Liver (tissue), 9 donors: Measurements from ENCODE around the gene C19orf67. TPM values are rescaled to one million over a fixed set of nuclear protein-coding genes. Genes with fewer than 3 reads are reported as not detected.

Experiments used
- DNase-seq: peaks from one replicate; pipeline ENCODE4 v3.0.0-alpha.2; 2017; ENCODE audit warnings: low spot score
- H3K27ac ChIP-seq, 2 donors: one replicate each; pipeline ENCODE4 v1.7.0; 2013; ENCODE audit warnings: inconsistent platforms in 2 of 2, low read length in 2 of 2, control low read depth in 1 of 2, low read depth in 1 of 2, mild to moderate bottlenecking in 1 of 2
- H3K27me3 ChIP-seq, 4 donors: one replicate each; pipeline versions ENCODE4 v1.6.1 to v1.7.0; 2013; ENCODE audit warnings: low read length in 3 of 4, inconsistent platforms in 1 of 4, mild to moderate bottlenecking in 1 of 4, moderate library complexity in 1 of 4; ENCODE audit not compliant: control insufficient read depth in 4 of 4, insufficient read depth in 4 of 4
- H3K36me3 ChIP-seq, 4 donors: one replicate each; pipeline versions ENCODE4 v1.6.1 to v1.7.0; 2013; ENCODE audit warnings: low read length in 3 of 4, mild to moderate bottlenecking in 3 of 4, low read depth in 1 of 4, moderate library complexity in 1 of 4; ENCODE audit not compliant: control insufficient read depth in 4 of 4, insufficient read depth in 3 of 4
- H3K4me1 ChIP-seq, 4 donors: one replicate each; pipeline versions ENCODE4 v1.6.1 to v1.7.0; 2013; ENCODE audit warnings: low read length in 3 of 4, mild to moderate bottlenecking in 3 of 4, moderate library complexity in 1 of 4; ENCODE audit not compliant: control insufficient read depth in 4 of 4, insufficient read depth in 4 of 4
- H3K4me3 ChIP-seq, 3 donors: one replicate each; pipeline versions ENCODE4 v1.6.1 to v1.7.0; 2013; ENCODE audit warnings: low read length in 3 of 3, control low read depth in 1 of 3, low read depth in 1 of 3, mild to moderate bottlenecking in 1 of 3
- H3K9ac ChIP-seq, 2 donors: one replicate each; pipeline ENCODE4 v1.7.0; 2013; ENCODE audit warnings: low read length in 2 of 2, mild to moderate bottlenecking in 2 of 2, moderate library complexity in 2 of 2, control low read depth in 1 of 2, low read depth in 1 of 2
- H3K9me3 ChIP-seq, 4 donors: one replicate each; pipeline versions ENCODE4 v1.6.1 to v1.7.0; 2013; ENCODE audit warnings: low read length in 3 of 4; ENCODE audit not compliant: control insufficient read depth in 4 of 4
- EGR1 ChIP-seq, 2 donors: IDR thresholded peaks; 2 replicates each; pipeline ENCODE4 v1.6.1; 2016 to 2018; ENCODE audit warnings: antibody characterized with exemption in 2 of 2, low read depth in 2 of 2
- FOXA1 ChIP-seq: IDR thresholded peaks from 2 replicates; pipeline ENCODE4 v1.6.1; 2016; ENCODE audit warnings: antibody characterized with exemption
- FOXA2 ChIP-seq: IDR thresholded peaks from 2 replicates; pipeline ENCODE4 v1.6.1; 2016; ENCODE audit warnings: antibody characterized with exemption
- GABPA ChIP-seq, 2 donors: IDR thresholded peaks in 1 of 2; conservative IDR thresholded peaks in 1 of 2; 2 replicates each; pipeline ENCODE4 v1.6.1; 2016; ENCODE audit warnings: antibody characterized with exemption in 2 of 2, mild to moderate bottlenecking in 1 of 2, moderate library complexity in 1 of 2
- HNF4A ChIP-seq, 2 donors: conservative IDR thresholded peaks; 2 replicates each; pipeline ENCODE4 v1.6.1; 2016; ENCODE audit warnings: antibody characterized with exemption in 2 of 2, mild to moderate bottlenecking in 2 of 2
- HNF4G ChIP-seq: IDR thresholded peaks from 2 replicates; pipeline ENCODE4 v1.6.1; 2016; ENCODE audit warnings: antibody characterized with exemption
- JUND ChIP-seq, 2 donors: IDR thresholded peaks; 2 replicates each; pipeline ENCODE4 v1.6.1; 2016; ENCODE audit warnings: antibody characterized with exemption in 2 of 2
- NR2F2 ChIP-seq: IDR thresholded peaks from 2 replicates; pipeline ENCODE4 v1.6.1; 2016; ENCODE audit warnings: antibody characterized with exemption
- RAD21 ChIP-seq, 2 donors: IDR thresholded peaks; 2 replicates each; pipeline ENCODE4 v1.6.1; 2016; ENCODE audit warnings: antibody characterized with exemption in 2 of 2, mild to moderate bottlenecking in 2 of 2
- RXRA ChIP-seq, 2 donors: IDR thresholded peaks; 2 replicates each; pipeline ENCODE4 v1.6.1; 2017 to 2018; ENCODE audit warnings: antibody characterized with exemption in 2 of 2, mild to moderate bottlenecking in 1 of 2
- SP1 ChIP-seq: IDR thresholded peaks from 2 replicates; pipeline ENCODE4 v1.6.1; 2018; ENCODE audit warnings: antibody characterized with exemption, mild to moderate bottlenecking
- TAF1 ChIP-seq: conservative IDR thresholded peaks from 2 replicates; pipeline ENCODE4 v1.6.1; 2016; ENCODE audit warnings: antibody characterized with exemption, mild to moderate bottlenecking
- YY1 ChIP-seq: IDR thresholded peaks from 2 replicates; pipeline ENCODE4 v1.6.1; 2016; ENCODE audit warnings: antibody characterized with exemption, mild to moderate bottlenecking
- WGBS: extraction: QIAGEN DNeasy Blood & Tissue Kit; methylation state at CpG from one replicate; pipeline ENCODE4 v1.1.7; 2013; 5-methylcytosine and 5-hydroxymethylcytosine counted together
- polyA plus RNA-seq, 2 donors: library from polyadenylated mRNA; stranded (reverse) in 1 of 2; unstranded in 1 of 2; fragments of 200-250 nt in 1 of 2; fragments of >200 nt in 1 of 2; fragmentation: Nextera tagmentation in 1 of 2; extraction: Ambion mirVana in 1 of 2; gene quantifications; one replicate each; pipeline versions ENCODE4 v1.2.1 to v1.2.3, GENCODE V29; 2013 to 2015
- total RNA-seq, 2 donors: library from RNA; depleted of rRNA; stranded (reverse); fragments of >200 nt; gene quantifications; one replicate each; pipeline ENCODE4 v1.2.3, GENCODE V29; 2014
- TF ChIP-seq, protein P1 (sequence below): IDR thresholded peaks from 2 replicates; pipeline ENCODE4 v1.6.1; 2016; ENCODE audit warnings: antibody characterized with exemption
- TF ChIP-seq, protein P2 (sequence below): fragments of 150-350 bp; IDR thresholded peaks from 2 replicates; pipeline ENCODE4 v1.5.1; 2017; ENCODE audit warnings: improper control_type of control experiment, low read depth, low read length; ENCODE audit not compliant: missing input control
- TF ChIP-seq, protein P3 (sequence below): IDR thresholded peaks from 2 replicates; pipeline ENCODE4 v1.6.1; 2016; ENCODE audit warnings: antibody characterized with exemption
- TF ChIP-seq, protein P4 (sequence below): IDR thresholded peaks from 2 replicates; pipeline ENCODE4 v1.6.1; 2016; ENCODE audit warnings: antibody characterized with exemption, mild to moderate bottlenecking
- TF ChIP-seq, protein P5 (sequence below): IDR thresholded peaks from 2 replicates; pipeline ENCODE4 v1.6.1; 2016; ENCODE audit warnings: antibody characterized with exemption
- donor health status: healthy.
- donor health status: healthy.
- donor health status: healthy.
- donor health status: healthy.
- donor health status: healthy.

C19orf67 gene
- total and polyA plus RNA-seq, 4 donors: 0.25 TPM; not detected in 3

DNA sequence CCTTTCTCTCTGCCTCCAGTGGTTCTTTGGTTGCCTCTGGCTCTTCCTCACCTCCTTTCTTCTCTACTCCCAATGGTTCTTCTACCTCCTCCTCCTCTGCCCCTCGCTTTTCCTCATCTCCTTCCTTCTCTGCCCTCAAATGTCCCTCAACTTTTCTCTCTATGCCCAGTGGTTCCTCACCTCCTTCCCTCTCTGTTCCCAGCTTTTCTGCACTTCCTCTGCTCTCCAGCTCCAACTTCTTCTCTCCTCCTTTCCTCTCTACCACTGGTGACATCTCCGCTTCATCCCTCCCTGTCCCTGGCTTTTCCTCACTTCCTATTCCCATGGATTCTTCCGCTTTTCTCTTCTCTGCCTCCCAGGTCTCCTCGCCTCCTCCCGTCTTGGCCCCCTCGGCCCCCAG is 31.5 kb downstream of the C19orf67 start:
- H3K36me3 ChIP-seq: peaks cover 7 to 27% (median 13%) of the 10 kb centered on the region in 4 donors
- TF ChIP-seq FOXA2: no peak
- no peak for TF ChIP-seq JUND (IDR thresholded peaks at IDR 0.05)
- no peak for TF ChIP-seq YY1
- H3K4me1 ChIP-seq: peaks cover 1 to 9% (median 4%) of the 10 kb centered on the region in 4 donors
- no peak overlapping the region for H3K9ac ChIP-seq
- H3K27ac ChIP-seq: no peak overlapping the region
- peaks cover 0 to 3% (median 0%) of the 10 kb centered on the region in 4 donors for H3K27me3 ChIP-seq
- H3K9me3 ChIP-seq: no peaks in the 10 kb centered on the region
- no peak overlapping the region for H3K4me3 ChIP-seq
- WGBS: 92% methylated on average over 6 of the region's 6 CpGs
- no peak for DNase-seq

DNA sequence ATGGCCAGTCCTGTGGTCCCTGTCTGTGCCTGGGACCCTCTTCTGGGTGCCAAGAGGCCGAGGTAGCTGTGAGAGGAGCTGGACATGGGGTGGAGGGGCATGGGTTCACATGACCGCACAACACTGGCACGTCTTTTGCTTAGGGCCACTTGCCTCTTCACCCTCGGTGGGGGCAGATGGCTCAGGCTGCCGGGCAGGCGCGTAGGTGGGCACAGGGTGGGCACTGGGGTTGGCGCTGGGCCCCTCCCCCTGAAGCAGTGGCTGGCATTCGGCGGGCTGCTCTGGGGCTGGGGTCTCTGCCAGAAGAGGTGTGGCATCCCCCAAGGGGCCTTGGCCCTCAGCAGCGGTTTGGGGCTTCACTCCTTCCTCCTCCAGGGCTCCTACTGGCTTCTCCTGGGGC is 32.1 kb downstream of the C19orf67 start:
- no peaks in the 10 kb centered on the region for H3K9me3 ChIP-seq
- DNase-seq: no peak
- no peak overlapping the region for H3K9ac ChIP-seq
- no peak overlapping the region for H3K4me3 ChIP-seq
- peaks cover 7 to 27% (median 13%) of the 10 kb centered on the region in 4 donors for H3K36me3 ChIP-seq
- TF ChIP-seq NR2F2 (no peak), RAD21 (IDR thresholded peaks at IDR 0.05) (no peak), RXRA (IDR thresholded peaks at IDR 0.05) (no peak), TAF1 (no peak), HNF4A (conservative IDR thresholded peaks at IDR 0.05) (no peak), FOXA2 (no peak), JUND (IDR thresholded peaks at IDR 0.05) (no peak), EGR1 (IDR thresholded peaks at IDR 0.05; ENCODE audit: low read depth in 2 of 2) (no peak), FOXA1 (no peak), HNF4G (no peak), SP1 (no peak), GABPA (IDR thresholded peaks at IDR 0.05 in 1 of 2, conservative IDR thresholded peaks at IDR 0.05 in 1 of 2) (no peak), YY1 (no peak)
- TF ChIP-seq, protein P1, sequence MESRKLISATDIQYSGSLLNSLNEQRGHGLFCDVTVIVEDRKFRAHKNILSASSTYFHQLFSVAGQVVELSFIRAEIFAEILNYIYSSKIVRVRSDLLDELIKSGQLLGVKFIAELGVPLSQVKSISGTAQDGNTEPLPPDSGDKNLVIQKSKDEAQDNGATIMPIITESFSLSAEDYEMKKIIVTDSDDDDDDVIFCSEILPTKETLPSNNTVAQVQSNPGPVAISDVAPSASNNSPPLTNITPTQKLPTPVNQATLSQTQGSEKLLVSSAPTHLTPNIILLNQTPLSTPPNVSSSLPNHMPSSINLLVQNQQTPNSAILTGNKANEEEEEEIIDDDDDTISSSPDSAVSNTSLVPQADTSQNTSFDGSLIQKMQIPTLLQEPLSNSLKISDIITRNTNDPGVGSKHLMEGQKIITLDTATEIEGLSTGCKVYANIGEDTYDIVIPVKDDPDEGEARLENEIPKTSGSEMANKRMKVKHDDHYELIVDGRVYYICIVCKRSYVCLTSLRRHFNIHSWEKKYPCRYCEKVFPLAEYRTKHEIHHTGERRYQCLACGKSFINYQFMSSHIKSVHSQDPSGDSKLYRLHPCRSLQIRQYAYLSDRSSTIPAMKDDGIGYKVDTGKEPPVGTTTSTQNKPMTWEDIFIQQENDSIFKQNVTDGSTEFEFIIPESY: no peak
- TF ChIP-seq, protein P2, sequence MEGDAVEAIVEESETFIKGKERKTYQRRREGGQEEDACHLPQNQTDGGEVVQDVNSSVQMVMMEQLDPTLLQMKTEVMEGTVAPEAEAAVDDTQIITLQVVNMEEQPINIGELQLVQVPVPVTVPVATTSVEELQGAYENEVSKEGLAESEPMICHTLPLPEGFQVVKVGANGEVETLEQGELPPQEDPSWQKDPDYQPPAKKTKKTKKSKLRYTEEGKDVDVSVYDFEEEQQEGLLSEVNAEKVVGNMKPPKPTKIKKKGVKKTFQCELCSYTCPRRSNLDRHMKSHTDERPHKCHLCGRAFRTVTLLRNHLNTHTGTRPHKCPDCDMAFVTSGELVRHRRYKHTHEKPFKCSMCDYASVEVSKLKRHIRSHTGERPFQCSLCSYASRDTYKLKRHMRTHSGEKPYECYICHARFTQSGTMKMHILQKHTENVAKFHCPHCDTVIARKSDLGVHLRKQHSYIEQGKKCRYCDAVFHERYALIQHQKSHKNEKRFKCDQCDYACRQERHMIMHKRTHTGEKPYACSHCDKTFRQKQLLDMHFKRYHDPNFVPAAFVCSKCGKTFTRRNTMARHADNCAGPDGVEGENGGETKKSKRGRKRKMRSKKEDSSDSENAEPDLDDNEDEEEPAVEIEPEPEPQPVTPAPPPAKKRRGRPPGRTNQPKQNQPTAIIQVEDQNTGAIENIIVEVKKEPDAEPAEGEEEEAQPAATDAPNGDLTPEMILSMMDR: no peak
- TF ChIP-seq, protein P3, sequence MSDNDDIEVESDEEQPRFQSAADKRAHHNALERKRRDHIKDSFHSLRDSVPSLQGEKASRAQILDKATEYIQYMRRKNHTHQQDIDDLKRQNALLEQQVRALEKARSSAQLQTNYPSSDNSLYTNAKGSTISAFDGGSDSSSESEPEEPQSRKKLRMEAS: no peak
- TF ChIP-seq, protein P4, sequence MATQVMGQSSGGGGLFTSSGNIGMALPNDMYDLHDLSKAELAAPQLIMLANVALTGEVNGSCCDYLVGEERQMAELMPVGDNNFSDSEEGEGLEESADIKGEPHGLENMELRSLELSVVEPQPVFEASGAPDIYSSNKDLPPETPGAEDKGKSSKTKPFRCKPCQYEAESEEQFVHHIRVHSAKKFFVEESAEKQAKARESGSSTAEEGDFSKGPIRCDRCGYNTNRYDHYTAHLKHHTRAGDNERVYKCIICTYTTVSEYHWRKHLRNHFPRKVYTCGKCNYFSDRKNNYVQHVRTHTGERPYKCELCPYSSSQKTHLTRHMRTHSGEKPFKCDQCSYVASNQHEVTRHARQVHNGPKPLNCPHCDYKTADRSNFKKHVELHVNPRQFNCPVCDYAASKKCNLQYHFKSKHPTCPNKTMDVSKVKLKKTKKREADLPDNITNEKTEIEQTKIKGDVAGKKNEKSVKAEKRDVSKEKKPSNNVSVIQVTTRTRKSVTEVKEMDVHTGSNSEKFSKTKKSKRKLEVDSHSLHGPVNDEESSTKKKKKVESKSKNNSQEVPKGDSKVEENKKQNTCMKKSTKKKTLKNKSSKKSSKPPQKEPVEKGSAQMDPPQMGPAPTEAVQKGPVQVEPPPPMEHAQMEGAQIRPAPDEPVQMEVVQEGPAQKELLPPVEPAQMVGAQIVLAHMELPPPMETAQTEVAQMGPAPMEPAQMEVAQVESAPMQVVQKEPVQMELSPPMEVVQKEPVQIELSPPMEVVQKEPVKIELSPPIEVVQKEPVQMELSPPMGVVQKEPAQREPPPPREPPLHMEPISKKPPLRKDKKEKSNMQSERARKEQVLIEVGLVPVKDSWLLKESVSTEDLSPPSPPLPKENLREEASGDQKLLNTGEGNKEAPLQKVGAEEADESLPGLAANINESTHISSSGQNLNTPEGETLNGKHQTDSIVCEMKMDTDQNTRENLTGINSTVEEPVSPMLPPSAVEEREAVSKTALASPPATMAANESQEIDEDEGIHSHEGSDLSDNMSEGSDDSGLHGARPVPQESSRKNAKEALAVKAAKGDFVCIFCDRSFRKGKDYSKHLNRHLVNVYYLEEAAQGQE: no peak
- TF ChIP-seq, protein P5, sequence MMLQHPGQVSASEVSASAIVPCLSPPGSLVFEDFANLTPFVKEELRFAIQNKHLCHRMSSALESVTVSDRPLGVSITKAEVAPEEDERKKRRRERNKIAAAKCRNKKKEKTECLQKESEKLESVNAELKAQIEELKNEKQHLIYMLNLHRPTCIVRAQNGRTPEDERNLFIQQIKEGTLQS: no peak
- peaks cover 0 to 5% (median 2%) of the 10 kb centered on the region in 4 donors for H3K4me1 ChIP-seq
- WGBS: 93% methylated on average over 11 of the region's 11 CpGs
- H3K27me3 ChIP-seq: peaks cover 0 to 3% (median 0%) of the 10 kb centered on the region in 4 donors
- no peak overlapping the region for H3K27ac ChIP-seq
